NCI-H1105 treated with DMSO at 0.1 percent for 48 hours (cell line): Measurements from ENCODE around the gene XIAP.
"Not testable (repeated sequence)": the region's sequence is repeated elsewhere in the genome, so short reads cannot be mapped to it uniquely, and the experiment has no call there.

Source experiments
- DNase-seq: peaks from one replicate; lab custom pipeline; 2025; lab: John Stamatoyannopoulos, UW

XIAP gene

DNA sequence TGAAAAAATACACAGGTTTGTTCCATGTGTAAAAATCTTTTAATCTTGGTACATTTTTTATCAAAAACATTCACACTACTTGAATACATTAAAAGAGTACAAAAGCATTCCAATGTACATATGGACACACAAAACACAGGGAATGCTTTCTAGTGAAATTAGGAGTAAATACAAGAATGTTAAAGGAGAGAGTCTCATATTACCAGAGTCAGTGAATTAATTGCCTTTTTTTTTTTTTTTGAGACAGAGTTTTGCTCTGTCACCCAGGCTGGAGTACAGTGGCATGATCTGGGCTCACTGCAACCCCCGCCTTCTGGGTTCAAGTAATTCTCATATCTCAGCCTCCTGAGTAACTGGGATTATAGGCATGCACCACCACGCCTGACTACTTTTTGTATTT lies 17.0 kb downstream of the XIAP start:
- DNase-seq: no peak

DNA sequence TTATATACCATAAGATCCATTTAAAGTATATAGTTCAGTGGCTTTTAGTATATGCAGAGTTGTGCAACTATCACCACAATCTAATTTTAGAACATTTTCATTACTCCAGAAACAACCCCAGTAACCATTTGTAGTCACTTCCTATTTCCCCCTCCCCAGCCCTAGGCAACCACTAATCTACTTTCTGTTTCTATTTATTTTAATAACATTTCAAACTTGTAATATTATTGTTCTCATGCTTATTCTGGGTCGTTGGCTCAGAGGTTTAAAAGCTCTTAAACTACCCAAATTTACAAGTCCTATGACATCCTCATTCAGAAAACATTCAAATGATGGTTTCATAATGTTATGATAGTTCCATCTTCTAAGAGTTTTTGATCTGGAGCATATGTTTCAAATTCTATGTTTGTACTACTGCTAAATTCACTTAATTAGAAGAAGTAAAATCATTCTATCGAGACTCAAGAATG lies 18.4 kb downstream of the XIAP start:
- DNase-seq: no peak

DNA sequence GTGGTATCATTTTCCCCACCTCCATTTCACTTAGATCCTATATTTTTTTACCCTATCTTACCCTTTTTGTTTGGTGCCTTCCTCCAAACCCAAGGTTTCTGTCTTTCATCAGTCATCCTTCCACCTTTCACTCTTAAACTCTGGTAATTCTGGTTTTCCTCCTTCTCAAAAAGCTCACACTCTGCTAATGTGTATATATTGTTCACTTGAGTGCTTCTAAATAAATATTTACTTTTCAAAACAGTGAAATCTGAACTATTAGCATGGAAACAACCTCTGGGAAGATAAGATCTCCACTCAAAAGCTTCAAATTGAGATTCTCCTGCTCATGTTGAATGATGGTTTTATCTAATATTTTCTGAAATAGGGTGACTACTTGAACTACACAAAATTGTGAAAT lies 21.5 kb downstream of the XIAP start:
- no peak for DNase-seq

DNA sequence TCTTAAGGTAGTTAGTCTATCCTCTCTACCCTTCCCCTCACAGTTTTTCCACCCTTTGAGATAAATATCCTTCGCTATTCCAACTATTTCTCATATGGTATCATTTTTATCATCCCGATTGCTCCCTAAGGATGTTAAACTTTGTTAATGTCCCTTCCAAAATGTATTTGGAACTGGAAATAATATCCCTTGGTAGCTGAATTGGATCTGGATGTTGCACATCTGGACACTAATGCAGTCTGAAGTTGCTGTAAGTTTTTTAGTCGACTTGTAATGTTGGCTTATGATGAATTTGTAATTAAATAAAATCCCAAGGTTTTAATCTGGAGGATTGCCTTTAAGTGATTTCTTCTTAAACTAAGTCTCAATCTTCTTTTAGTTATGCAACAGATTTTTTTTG lies 22.5 kb downstream of the XIAP start:
- DNase-seq: no peak

DNA sequence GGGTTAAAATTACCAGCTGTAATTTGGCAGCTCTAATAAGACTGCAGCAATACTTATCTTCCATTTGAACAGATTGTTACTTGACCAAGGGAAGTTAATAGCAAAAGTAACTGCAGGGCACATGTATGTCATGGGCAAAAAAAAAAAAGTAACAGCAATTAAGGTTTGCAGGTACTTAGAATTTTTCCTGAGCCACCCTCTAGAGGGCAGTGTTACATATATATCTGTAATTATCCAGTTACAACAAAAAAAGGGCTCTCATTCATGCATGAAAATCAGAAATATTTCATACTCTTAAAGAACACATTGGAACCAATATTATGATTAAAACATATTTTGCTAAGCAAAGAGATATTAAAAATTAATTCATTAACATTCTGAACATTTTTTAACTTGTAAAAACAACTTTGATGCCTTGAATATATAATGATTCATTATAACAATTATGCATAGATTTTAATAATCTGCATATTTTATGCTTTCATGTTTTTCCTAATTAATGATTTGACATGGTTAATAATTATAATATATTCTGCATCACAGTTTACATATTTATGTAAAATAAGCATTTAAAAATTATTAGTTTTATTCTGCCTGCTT lies 25.1 kb downstream of the XIAP start:
- DNase-seq: peak; percentile 61

DNA sequence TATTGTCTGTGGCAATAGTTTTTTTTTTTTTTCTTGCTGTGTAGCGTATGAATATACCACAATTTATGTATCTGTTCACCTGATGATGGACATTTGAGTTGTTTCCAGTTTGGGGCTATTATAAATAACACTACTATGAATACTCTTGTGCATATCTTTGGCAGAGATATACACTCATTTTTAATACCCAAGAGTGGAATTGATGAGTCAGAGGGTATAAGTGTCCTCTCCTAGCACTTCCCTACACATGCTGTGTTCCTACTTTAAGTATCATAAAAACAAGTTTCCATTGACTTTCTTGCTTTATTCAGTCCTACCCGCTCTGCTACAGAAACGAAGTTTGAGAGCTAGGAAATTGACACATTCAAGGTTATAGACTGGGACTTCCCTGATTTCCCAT lies 39.8 kb downstream of the XIAP start:
- DNase-seq: no peak

DNA sequence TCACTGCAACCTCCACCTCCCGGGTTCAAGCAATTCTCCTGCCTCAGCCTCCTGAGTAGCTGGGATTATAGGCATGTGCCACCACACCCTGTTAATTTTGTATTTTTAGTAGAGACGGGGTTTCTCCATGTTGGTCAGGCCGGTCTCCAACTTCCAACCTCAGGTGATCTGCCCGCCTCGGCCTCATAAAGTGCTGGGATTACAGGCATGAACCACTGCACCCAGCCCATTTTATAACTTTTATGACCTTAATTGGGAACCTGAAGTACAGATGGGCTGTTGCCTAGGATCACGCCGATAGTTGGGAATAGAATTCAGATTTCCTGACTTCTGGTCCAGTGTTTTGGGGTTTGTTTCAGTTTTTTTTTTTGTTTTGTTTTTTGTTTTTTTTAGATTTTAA lies 43.4 kb downstream of the XIAP start:
- DNase-seq: not testable (repeated sequence)

DNA sequence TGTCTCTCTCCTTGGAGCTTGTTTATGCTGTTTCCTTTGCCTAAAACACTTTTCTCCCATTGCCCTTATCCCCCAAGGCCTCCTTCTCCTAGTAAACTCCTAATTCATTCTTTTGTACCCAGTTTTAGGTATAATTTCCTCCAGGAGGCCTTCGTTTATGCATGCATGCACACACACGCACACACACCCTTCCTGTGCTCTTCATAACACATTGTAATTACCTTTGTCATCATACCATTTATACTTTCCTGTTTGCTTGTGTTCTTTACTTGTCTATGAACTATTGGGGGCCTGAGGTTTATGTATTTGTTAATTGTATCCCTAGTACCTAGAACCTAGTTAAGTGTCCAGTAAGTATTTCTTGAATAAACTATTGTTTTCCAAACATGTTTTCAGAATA lies 45.5 kb downstream of the XIAP start:
- no peak for DNase-seq

DNA sequence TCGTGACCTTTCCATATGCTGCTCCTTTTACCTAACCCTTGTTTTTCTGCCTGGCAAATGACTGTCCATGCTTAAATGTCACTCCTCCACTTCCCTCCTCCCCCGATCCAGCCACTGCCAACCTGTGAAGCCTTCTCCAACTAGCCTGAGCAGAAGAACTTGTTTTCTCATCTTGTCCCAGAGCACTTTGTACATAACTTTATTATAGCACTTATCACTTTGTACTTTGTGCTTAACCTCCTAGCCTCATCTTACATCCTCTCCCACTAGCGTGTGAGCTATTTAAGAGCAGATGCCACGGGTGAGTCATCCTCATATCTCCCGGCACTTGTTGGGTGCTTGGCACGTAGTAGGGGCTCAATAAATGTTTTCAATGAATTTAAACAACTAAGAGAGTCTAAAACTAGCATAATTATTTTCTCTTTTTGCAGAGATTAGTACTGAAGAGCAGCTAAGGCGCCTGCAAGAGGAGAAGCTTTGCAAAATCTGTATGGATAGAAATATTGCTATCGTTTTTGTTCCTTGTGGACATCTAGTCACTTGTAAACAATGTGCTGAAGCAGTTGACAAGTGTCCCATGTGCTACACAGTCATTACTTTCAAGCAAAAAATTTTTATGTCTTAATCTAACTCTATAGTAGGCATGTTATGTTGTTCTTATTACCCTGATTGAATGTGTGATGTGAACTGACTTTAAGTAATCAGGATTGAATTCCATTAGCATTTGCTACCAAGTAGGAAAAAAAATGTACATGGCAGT lies 46.9 kb downstream of the XIAP start:
- no peak for DNase-seq

DNA sequence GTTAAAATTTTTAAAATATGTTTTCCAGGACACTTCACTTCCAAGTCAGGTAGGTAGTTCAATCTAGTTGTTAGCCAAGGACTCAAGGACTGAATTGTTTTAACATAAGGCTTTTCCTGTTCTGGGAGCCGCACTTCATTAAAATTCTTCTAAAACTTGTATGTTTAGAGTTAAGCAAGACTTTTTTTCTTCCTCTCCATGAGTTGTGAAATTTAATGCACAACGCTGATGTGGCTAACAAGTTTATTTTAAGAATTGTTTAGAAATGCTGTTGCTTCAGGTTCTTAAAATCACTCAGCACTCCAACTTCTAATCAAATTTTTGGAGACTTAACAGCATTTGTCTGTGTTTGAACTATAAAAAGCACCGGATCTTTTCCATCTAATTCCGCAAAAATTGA lies 49.7 kb downstream of the XIAP start:
- no peak for DNase-seq

DNA sequence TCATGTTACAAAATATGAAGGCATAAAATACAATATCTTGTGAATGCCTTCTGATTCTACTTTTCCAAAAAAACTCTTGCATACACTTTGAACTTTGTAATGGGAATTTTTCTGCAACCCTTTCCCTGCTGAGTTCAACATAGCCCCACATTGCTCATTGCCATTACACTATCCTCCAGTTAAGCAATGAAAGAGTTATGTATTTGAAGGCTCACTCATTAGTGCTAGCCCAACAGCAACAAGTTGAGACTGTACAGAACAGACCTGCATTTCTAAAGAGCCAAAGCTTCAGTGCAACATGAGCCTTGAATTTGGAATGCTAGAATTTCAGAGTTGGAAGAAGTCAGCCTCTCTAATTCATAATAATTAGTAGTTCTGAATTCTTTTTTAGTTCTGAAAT lies 57.2 kb downstream of the XIAP start:
- DNase-seq: no peak

DNA sequence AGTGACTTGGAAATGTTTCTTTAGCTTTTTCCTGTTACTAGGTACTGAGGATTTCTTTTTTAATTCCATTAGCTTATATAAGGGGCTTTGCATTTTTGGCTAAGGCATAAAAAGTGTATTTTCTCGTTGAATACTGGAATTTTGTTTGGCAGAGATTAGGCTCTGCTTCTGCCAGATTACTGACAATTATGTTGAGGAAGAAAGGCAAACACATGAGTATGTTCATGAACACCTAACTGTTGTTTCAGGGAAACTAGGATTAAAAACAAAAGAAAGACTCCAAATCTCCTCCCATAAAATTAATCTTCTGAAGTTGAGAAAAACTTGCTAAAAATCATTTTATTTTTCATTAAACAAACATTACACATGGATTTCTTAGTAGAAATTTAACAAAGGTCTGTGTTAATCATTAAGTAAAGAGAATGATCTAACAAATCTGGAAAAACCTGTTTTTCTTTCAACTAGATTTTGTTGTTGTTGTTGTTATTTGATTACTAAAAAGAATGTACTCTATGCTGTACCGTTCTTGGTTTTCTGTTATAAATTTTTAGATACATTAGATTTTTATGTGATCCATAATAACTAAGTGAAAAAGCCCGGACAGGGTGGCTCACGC lies 58.4 kb downstream of the XIAP start:
- DNase-seq: no peak

DNA sequence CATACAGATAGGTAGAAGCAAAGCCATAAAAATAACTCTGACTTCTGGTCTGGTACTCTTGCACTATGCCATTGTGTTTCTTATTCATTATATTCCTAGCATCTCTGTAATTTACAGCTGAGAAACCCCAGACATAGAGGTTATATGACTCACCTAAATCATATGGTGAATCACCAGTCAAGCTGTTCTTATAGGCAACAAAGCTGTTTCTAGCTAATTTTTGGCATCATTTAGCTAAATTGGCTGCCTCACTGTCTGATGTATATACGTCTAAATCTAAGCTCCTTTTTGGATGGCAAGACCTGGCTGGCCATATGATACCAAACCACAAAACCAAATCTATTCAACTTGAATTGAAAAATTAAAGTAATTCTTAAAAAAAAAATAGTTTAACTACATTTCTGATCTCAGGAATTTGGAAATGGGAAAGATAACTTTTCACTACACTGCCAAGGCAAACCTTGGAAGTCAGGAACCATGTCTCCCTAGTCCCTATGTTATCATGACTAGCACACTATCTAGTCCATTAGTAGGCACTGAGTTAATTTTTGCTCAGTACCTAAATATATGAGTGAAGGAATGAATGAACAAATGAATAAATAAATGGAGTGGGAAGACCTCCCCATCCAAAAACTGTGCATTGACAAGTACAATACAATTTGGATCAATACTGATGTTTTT lies 60.4 kb downstream of the XIAP start:
- DNase-seq: no peak

DNA sequence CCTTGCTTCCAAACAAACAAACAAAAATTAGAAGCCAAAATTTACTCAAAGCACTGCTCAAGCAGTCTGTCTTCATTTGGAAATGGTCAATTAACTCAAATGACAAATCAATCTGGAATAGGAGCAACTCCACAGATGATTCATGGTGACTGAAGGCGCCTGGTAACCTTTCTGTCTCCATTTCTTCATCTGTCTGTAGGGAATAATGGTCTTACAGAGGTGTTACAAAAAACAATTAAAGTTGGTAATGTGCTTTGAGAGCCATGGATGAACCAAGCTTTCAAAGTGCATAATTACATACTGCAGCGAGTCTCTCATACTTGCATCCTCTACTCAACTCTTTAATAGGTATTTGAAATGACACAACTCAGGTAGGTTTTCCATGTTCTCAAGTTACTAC lies 63.4 kb downstream of the XIAP start:
- no peak for DNase-seq

DNA sequence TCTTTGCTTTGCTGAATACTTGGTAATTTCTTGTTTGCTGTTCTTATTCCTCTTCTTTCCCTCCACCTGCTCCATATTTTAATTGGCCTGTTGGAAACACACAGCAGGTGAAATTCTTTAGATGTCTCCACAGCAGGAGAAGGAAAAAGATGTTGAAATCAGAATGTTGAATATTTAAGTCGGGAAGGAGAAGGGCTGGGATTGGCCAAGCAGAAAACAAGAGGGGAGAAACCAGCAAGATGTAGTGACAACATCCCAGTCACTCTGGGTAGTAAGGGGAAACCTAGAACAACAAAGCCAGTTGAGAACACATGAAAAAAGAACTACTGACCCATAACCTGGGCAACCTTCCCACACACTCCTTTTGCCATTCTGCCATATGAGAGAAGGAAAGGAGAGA lies 64.3 kb downstream of the XIAP start:
- DNase-seq: no peak

DNA sequence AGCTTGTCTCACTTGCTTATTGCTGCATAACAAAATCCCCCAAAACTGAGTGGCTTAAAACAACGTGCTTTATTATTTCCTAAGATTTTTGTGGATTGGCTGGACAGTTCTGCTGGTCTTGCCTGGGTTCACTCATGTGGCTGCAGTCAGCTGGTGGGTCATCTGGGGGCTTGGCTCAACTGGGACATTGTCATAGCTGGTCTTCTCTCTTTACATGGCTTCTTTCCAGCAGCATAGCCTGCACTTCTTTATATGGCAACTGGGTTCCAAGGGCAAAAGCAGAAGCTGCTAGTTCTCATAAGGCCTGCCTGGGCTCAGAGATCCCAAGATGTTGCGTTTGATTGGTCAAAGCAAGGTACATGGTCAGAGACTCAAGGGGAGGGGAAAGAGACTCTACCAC lies 68.0 kb downstream of the XIAP start:
- DNase-seq: no peak

DNA sequence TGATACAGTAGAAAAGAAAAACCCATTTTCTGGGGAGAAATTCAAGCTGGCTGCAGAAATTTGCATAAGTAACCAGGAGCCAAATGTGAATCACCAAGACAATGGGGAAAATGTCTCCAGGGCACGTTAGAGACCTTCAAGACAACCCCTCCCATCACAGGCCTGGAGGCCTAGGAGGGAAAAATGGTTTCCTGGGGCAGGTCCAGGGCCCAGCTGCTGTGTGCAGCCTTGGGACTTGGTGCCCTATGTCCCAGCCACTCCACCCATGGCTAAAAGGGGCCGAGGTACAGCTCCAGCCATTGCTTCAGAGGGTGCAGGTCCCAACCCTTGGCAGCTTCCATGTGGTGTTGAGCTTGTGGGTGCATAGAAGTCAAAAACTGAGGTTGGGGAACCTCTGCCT lies 72.2 kb downstream of the XIAP start:
- DNase-seq: not testable (repeated sequence)

DNA sequence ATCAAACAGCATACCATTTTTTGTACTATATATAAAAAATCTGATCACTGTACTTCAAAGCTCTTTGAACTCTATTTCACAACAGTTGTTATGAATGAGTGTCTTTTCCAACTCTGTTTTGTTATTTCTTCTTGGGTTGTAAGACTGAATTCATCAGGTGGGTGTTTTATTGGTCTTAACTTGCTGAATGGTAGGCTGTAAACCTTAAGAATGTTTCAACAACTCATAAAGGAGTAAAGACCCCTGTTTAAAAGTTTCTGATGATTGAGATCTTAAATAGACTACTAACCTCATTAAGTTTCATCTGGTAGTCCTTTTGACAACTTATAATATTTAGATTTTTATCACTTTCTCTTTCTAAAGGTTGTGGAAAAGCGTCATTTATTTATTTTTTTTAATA lies 83.2 kb downstream of the XIAP start:
- DNase-seq: no peak

DNA sequence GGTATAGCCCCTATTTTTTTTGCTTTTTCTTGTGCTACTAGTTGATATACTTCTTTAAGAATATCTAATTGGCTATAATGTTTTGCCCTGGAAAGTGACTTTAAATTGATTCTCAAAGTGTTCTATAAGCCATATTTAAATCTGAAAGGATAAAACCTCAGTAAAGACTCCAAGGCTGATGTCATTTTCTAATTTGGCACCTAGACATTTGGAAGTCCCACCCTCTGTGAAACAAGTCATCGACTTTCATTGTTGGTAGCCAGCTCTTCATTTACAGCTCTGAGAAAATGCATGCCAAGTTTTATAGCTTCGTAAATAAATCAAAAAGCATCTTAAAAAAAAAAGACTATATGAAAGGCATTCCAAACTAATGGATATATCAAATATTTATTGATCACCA lies 83.6 kb downstream of the XIAP start:
- no peak for DNase-seq

DNA sequence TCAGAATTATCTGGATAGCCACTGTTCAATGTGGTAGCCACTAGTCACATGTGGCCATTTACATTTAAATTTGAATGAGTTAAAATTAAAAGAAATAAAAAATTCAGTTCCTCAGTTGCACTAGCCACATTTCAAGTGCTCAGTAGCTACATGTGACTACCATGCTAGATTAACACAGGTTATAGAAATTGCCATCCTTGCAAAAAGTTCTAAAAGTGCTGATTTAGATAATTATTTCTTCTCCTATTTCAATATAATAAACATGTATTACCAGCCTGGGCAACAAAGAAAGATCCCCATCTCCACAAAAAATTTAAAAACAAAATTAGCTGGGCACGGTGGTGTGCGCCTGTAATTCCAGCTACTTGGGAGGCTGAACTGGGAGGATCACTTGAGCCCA lies 90.0 kb downstream of the XIAP start:
- DNase-seq: no peak

DNA sequence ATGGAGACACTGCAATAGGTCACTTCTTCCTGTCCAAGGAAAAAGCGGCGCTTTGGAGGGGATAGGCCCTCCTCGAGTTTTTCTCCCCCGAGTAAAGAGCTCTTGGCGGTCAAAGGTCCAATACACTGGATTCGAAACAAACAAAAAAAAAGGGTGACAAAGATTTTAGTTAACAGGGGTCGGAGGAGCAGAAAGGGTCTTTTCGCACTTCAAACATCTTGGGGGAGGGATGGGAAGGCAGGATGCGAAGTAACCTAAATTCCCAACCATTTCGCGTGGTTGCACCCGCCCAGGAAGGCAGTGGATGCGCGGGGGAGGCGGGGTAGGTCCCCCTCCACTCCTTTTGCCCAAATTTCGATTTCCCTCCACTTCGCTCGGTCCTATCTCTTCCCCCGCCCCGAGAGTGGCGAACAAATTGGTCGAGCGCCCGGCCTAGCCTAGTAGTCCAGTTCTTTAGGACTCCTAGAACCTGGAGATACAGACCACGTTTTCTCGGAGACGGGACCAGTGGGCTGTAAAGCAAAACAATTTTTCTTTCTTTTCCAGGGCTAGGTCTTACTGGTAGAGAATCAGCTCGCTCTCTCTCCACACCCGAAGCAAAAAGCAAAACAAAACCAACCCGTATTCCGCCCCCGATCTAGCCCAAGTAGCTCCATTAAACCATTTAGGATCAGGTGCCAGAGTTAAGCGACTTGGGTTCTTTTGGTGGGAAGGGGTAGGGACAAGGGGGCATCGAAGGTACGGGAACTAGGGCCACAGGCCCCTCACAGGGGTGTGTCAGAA lies 99.6 kb downstream of the XIAP start:
- no peak for DNase-seq

DNA sequence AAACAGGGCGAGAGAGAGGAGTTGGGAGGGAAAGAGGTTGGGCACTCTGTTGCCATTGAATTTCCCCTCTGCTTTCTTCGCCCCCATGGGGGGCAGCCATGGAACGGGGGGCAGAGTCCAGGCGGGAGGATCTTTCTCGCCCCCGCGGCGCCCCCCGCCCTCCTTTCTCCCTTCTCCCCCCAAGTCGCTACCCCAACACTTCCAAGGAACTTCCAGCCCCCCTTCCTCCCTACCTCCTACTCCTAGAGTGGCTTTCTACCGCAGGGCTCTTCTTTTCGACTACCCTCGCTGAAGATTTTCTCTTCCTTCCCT lies 101.1 kb downstream of the XIAP start:
- no peak for DNase-seq
